ENCODE data around the gene S1PR4. TPM values are rescaled to one million over a fixed set of nuclear protein-coding genes. Genes with fewer than 3 reads are reported as not detected.

Gene S1PR4
- total and polyA plus RNA-seq, 9 of the 15 experiments (the other 6 are each of a cell fraction or from before 2014, with no cell fraction given) = 0.27 TPM; not detected in 8

- H3K27me3 ChIP-seq (ENCODE audit: control insufficient read depth in 2 of 2, insufficient read depth in 2 of 2, low read length in 2 of 2) = no peaks in the 10 kb centered on the region
- intact Hi-C loops (cut with micrococcal nuclease) = no loop called here
- in situ Hi-C loops (cut with MboI) = no loop called here
- H3K4me2 ChIP-seq (ENCODE audit: insufficient read depth, low read length) = no peak overlapping the region
- no peaks in the 10 kb centered on the region for H3K9me3 ChIP-seq (replicated peaks; ENCODE audit: control insufficient read depth, insufficient read depth, low read depth, low read length)
- H3K79me2 ChIP-seq (ENCODE audit: control insufficient read depth, insufficient read depth, low read length) = 0 out of 3 replicates have a peak, but pooled peaks cover under 1% of the 10 kb centered on the region
- CTCF ChIA-PET (ENCODE audit: low intra/inter-chr PET ratio) = no interaction called here
- WGBS (ENCODE audit: insufficient coverage, low coverage, missing lambda C conversion rate) = 94% methylated on average over 13 of the region's 39 CpGs
- no peak overlapping the region for H3K27ac ChIP-seq (ENCODE audit: extremely low read depth, low read depth, low read length)
- no TSS peak for BruUV-seq (replicated peaks)
- TF ChIP-seq ZSCAN32 (CRISPR knock-in tag; IDR thresholded peaks at IDR 0.05) = no peak
- TF ChIP-seq SUPT5H (IDR thresholded peaks at IDR 0.05) = 0 out of 2 replicates have a peak, but pooled peaks have one; percentile 24
- peak; percentile 47 for TF ChIP-seq RBFOX2 (IDR thresholded peaks at IDR 0.05; ENCODE audit: low read depth, low read length)
- TF ChIP-seq ZNF75A (CRISPR knock-in tag; IDR thresholded peaks at IDR 0.05) = no peak
- TF ChIP-seq, protein P1, sequence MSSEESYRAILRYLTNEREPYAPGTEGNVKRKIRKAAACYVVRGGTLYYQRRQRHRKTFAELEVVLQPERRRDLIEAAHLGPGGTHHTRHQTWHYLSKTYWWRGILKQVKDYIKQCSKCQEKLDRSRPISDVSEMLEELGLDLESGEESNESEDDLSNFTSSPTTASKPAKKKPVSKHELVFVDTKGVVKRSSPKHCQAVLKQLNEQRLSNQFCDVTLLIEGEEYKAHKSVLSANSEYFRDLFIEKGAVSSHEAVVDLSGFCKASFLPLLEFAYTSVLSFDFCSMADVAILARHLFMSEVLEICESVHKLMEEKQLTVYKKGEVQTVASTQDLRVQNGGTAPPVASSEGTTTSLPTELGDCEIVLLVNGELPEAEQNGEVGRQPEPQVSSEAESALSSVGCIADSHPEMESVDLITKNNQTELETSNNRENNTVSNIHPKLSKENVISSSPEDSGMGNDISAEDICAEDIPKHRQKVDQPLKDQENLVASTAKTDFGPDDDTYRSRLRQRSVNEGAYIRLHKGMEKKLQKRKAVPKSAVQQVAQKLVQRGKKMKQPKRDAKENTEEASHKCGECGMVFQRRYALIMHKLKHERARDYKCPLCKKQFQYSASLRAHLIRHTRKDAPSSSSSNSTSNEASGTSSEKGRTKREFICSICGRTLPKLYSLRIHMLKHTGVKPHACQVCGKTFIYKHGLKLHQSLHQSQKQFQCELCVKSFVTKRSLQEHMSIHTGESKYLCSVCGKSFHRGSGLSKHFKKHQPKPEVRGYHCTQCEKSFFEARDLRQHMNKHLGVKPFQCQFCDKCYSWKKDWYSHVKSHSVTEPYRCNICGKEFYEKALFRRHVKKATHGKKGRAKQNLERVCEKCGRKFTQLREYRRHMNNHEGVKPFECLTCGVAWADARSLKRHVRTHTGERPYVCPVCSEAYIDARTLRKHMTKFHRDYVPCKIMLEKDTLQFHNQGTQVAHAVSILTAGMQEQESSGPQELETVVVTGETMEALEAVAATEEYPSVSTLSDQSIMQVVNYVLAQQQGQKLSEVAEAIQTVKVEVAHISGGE (CRISPR knock-in tag; IDR thresholded peaks at IDR 0.05) = no peak
- TF ChIP-seq POLR2G (IDR thresholded peaks at IDR 0.05; ENCODE audit: low read depth, low read length) = peak; percentile 63
- H3K4me1 ChIP-seq (replicated peaks in 1 of 2; ENCODE audit: control insufficient read depth in 2 of 2, insufficient read depth in 2 of 2, low read length in 2 of 2) = peaks cover 0 to 47% of the 10 kb centered on the region in 2 experiments; a peak in 2 of 5 replicates
- peaks cover 76% of the 10 kb centered on the region; the same call in 2 of the 3 replicates for H3K36me3 ChIP-seq (ENCODE audit: control insufficient read depth, insufficient read depth, low read length)
- POLR2A ChIA-PET = interaction anchor here (0.5 kb wide), 1 partner anchor 11 kb away, joined by 3 read pairs; no protein-coding TSS in a partner anchor
- peak overlapping the region in 1 of 2 experiments; percentile 58; a peak in 1 of 4 replicates for H3K9ac ChIP-seq (ENCODE audit: insufficient read depth in 1 of 2, low read depth in 2 of 2, low read length in 2 of 2)
- no peaks in the 10 kb centered on the region for H3K9me1 ChIP-seq (ENCODE audit: control insufficient read depth, insufficient read depth, low read length)
- no peak overlapping the region for H3K4me3 ChIP-seq
- no peak for ATAC-seq
- peak in 1 of 4 experiments; percentile 22 for DNase-seq (ENCODE audit: extremely low read depth in 1 of 4, low spot score in 3 of 4)
- H4K20me1 ChIP-seq (replicated peaks; ENCODE audit: control insufficient read depth, insufficient read depth, low read length) = no peaks in the 10 kb centered on the region
- no peak overlapping the region for H2AFZ ChIP-seq (ENCODE audit: low read depth, low read length)
- FAIRE-seq = no peak
These were observed 22.6 kb downstream of the S1PR4 start for GRCh38 chr19:3201072-3201700.

Measured in K562 (cell line).